Neuronal stem cell (in vitro differentiated cells): ENCODE results near the gene NCF4.

Experiments used
- DNase-seq: peaks from one replicate; pipeline ENCODE4 v3.0.0-alpha.2; 2013; ENCODE audit warnings: low spot score
- H2AFZ ChIP-seq: one replicate; pipeline ENCODE4 v1.6.1; 2013; ENCODE audit warnings: mild to moderate bottlenecking, low read length, inconsistent platforms
- H2AK5ac ChIP-seq: 2 replicates; pipeline ENCODE4 v1.6.1; 2013; ENCODE audit warnings: low read depth, mild to moderate bottlenecking, inconsistent platforms, low read length, moderate library complexity, mixed read lengths
- H2BK120ac ChIP-seq: 2 replicates; pipeline ENCODE4 v1.6.1; 2013; ENCODE audit warnings: low read depth, mild to moderate bottlenecking, inconsistent platforms, low read length, moderate library complexity, mixed read lengths
- H2BK12ac ChIP-seq: one replicate; pipeline ENCODE4 v1.6.1; 2013; ENCODE audit warnings: low read length, inconsistent platforms
- H2BK15ac ChIP-seq: 2 replicates; pipeline ENCODE4 v1.6.1; 2013; ENCODE audit warnings: mild to moderate bottlenecking, low read length, inconsistent platforms, mixed read lengths
- H2BK5ac ChIP-seq: one replicate; pipeline ENCODE4 v1.6.1; 2013; ENCODE audit warnings: inconsistent platforms, mild to moderate bottlenecking, low read length, moderate library complexity
- H3K14ac ChIP-seq: one replicate; pipeline ENCODE4 v1.6.1; 2013; ENCODE audit warnings: low read length, inconsistent platforms
- H3K18ac ChIP-seq: 2 replicates; pipeline ENCODE4 v1.6.1; 2013; ENCODE audit warnings: low read length, inconsistent platforms
- H3K23ac ChIP-seq: 2 replicates; pipeline ENCODE4 v1.6.1; 2013; ENCODE audit warnings: low read depth, mild to moderate bottlenecking, mixed read lengths, low read length, inconsistent platforms; ENCODE audit not compliant: poor library complexity
- H3K27ac ChIP-seq: replicated peaks from 3 replicates; pipeline ENCODE4 v1.5.1; 2013; ENCODE audit warnings: low read length, inconsistent platforms
- H3K27me3 ChIP-seq, 3 experiments: 2 replicates each; pipeline ENCODE4 v1.6.1; 2013; ENCODE audit warnings: low read length in 3 of 3, mild to moderate bottlenecking in 2 of 3, inconsistent platforms in 1 of 3, low read depth in 1 of 3, mixed read lengths in 1 of 3, moderate library complexity in 1 of 3; ENCODE audit not compliant: control insufficient read depth in 3 of 3, insufficient read depth in 3 of 3
- H3K36me3 ChIP-seq, 2 donors: replicated peaks in 1 of 2; 2 replicates each; pipeline ENCODE4 v1.6.1; 2013; ENCODE audit warnings: low read length in 2 of 2; ENCODE audit not compliant: control insufficient read depth in 2 of 2, insufficient read depth in 2 of 2
- H3K4ac ChIP-seq: 2 replicates; pipeline ENCODE4 v1.6.1; 2013; ENCODE audit warnings: inconsistent platforms, mild to moderate bottlenecking, low read length, moderate library complexity
- H3K4me1 ChIP-seq, 2 donors: 1 replicate in 1 of 2; 2 replicates in 1 of 2; pipeline ENCODE4 v1.6.1; 2013; ENCODE audit warnings: low read length in 2 of 2, low read depth in 1 of 2; ENCODE audit not compliant: control insufficient read depth in 2 of 2, insufficient read depth in 1 of 2
- H3K4me2 ChIP-seq: one replicate; pipeline ENCODE4 v1.6.1; 2013; ENCODE audit warnings: mild to moderate bottlenecking, low read length, inconsistent platforms; ENCODE audit not compliant: insufficient read depth, poor library complexity, severe bottlenecking
- H3K4me3 ChIP-seq, 2 donors: 2 replicates each; pipeline ENCODE4 v1.5.1; 2013; ENCODE audit warnings: low read length in 2 of 2, mild to moderate bottlenecking in 2 of 2, inconsistent platforms in 1 of 2, moderate library complexity in 1 of 2
- H3K79me1 ChIP-seq: one replicate; pipeline ENCODE4 v1.6.1; 2013; ENCODE audit warnings: low read depth, mild to moderate bottlenecking, inconsistent platforms, low read length, moderate library complexity
- H3K9ac ChIP-seq: one replicate; pipeline ENCODE4 v1.6.1; 2013; ENCODE audit warnings: mild to moderate bottlenecking, low read depth, low read length, inconsistent platforms; ENCODE audit not compliant: poor library complexity
- H3K9me3 ChIP-seq, 2 donors: replicated peaks in 1 of 2; 2 replicates each; pipeline versions ENCODE3 to v1.6.1; 2013; ENCODE audit warnings: low read length in 2 of 2, mild to moderate bottlenecking in 2 of 2, inconsistent platforms in 1 of 2, low read depth in 1 of 2, mixed read lengths in 1 of 2, moderate library complexity in 1 of 2; ENCODE audit not compliant: control insufficient read depth in 2 of 2, insufficient read depth in 1 of 2
- H4K8ac ChIP-seq: one replicate; pipeline ENCODE4 v1.6.1; 2013; ENCODE audit warnings: low read depth, mild to moderate bottlenecking, inconsistent platforms, low read length, moderate library complexity
- H4K91ac ChIP-seq: one replicate; pipeline ENCODE4 v1.6.1; 2013; ENCODE audit warnings: low read length, low read depth, mild to moderate bottlenecking, inconsistent platforms; ENCODE audit not compliant: poor library complexity
- WGBS, 2 donors: extraction: QIAGEN DNeasy Blood & Tissue Kit; methylation state at CpG; one replicate each; pipeline ENCODE4 v1.1.7; 2013; ENCODE audit warnings: missing lambda C conversion rate in 2 of 2, mixed read lengths in 1 of 2; ENCODE audit not compliant: insufficient read length in 2 of 2, insufficient replicate concordance in 1 of 2; ENCODE audit errors: extremely low coverage in 2 of 2; 5-methylcytosine and 5-hydroxymethylcytosine counted together

The NCF4 gene

GRCh38 chr22:36892292-36892691, 31.5 kb downstream of the NCF4 start:
- Histone ChIP-seq H4K91ac (no peak overlapping the region), H3K4me2 (no peak overlapping the region), H2BK120ac (no peak overlapping the region), H4K8ac (no peak overlapping the region), H3K23ac (no peak overlapping the region), H3K79me1 (no peaks in the 10 kb centered on the region), H2BK5ac (no peak overlapping the region), H3K9ac (no peak overlapping the region), H3K4me3 (no peak overlapping the region), H3K27me3 (peaks cover 0 to 21% (median 0%) of the 10 kb centered on the region in 3 experiments), H3K36me3 (no peaks in the 10 kb centered on the region), H2BK15ac (no peak overlapping the region), H3K4ac (no peak overlapping the region), H3K18ac (no peak overlapping the region), H3K14ac (no peak overlapping the region), H3K27ac (no peak overlapping the region), H3K9me3 (no peaks in the 10 kb centered on the region), H2AK5ac (no peak overlapping the region), H3K4me1 (no peaks in the 10 kb centered on the region), H2BK12ac (no peak overlapping the region), H2AFZ (no peak overlapping the region)
- DNase-seq: no peak
- WGBS, 2 donors: no CpG with 5 or more reads among the region's 2 CpGs

DNA sequence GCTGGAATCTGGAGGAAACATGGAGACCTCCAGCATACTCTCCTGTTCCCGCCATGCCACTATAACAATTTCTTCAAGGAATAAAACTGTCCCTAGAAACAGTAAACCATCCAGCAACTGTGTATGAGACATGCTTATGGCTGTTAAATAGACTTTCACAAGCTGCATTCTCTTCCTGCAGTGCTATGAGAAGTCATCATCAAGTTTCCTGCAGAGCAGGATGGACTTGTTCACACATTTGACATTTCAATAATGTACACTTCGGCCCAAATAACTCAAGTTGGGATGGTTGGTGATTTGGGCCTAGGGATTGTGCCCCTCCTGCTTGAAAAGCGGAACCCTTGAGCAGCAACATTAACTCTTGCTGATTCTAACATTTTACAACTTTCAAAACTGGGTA, 32.5 kb downstream of the NCF4 start:
- H3K4me3 ChIP-seq: no peak overlapping the region
- H4K8ac ChIP-seq: no peak overlapping the region
- no peak for DNase-seq
- H3K4me2 ChIP-seq: no peak overlapping the region
- H3K27me3 ChIP-seq: peaks cover 0 to 24% (median 0%) of the 10 kb centered on the region in 3 experiments
- H3K4ac ChIP-seq: no peak overlapping the region
- no peak overlapping the region for H3K27ac ChIP-seq
- no peak overlapping the region for H3K9ac ChIP-seq
- H4K91ac ChIP-seq: no peak overlapping the region
- WGBS, 2 donors: no CpG with 5 or more reads among the region's 3 CpGs
- no peak overlapping the region for H3K23ac ChIP-seq
- H2BK5ac ChIP-seq: no peak overlapping the region
- H2BK12ac ChIP-seq: no peak overlapping the region
- H2BK15ac ChIP-seq: no peak overlapping the region
- H2BK120ac ChIP-seq: no peak overlapping the region
- H3K4me1 ChIP-seq: no peaks in the 10 kb centered on the region
- H3K18ac ChIP-seq: no peak overlapping the region
- no peak overlapping the region for H2AFZ ChIP-seq
- no peak overlapping the region for H2AK5ac ChIP-seq
- no peak overlapping the region for H3K14ac ChIP-seq
- H3K79me1 ChIP-seq: no peaks in the 10 kb centered on the region
- no peaks in the 10 kb centered on the region for H3K36me3 ChIP-seq
- no peaks in the 10 kb centered on the region for H3K9me3 ChIP-seq

- Histone ChIP-seq H4K8ac (no peak overlapping the region), H3K14ac (no peak overlapping the region), H3K18ac (no peak overlapping the region), H2BK12ac (no peak overlapping the region), H3K27ac (no peak overlapping the region), H3K23ac (no peak overlapping the region), H3K4me2 (no peak overlapping the region), H3K36me3 (no peaks in the 10 kb centered on the region), H2BK120ac (no peak overlapping the region), H3K4me1 (no peaks in the 10 kb centered on the region), H4K91ac (no peak overlapping the region), H2BK5ac (no peak overlapping the region), H3K9ac (no peak overlapping the region), H3K9me3 (no peaks in the 10 kb centered on the region), H3K27me3 (peaks cover 0 to 27% (median 0%) of the 10 kb centered on the region in 3 experiments), H3K4ac (no peak overlapping the region), H2AK5ac (no peak overlapping the region), H3K4me3 (no peak overlapping the region), H2BK15ac (no peak overlapping the region), H2AFZ (no peak overlapping the region), H3K79me1 (no peaks in the 10 kb centered on the region)
- no peak for DNase-seq
- WGBS, 2 donors: 100% methylated on average over 1 of the region's 1 CpG; no CpG with 5 or more reads in 1 of the 2 donors
Observed at GRCh38 chr22:36894266-36894665, 33.5 kb downstream of the NCF4 start.

DNA sequence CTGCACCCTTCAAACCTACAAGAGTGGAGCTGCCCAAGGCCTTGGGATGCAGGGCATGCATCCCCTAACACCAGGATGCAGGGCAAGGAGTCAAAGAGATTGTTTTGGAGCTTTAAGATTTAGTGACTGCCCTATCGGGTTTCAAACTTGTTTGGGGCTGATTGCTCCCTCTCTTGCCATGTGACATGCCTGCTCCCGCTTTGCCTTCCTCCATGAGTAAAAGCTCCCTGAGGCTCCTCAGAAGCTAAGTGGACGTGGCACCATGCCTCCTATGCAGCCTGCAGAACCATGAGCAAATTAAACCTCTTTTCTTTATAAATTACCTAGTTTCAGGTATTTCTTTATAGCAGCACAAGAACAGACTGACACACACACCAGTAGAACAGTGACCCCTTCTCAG, 36.8 kb downstream of the NCF4 start:
- WGBS, 2 donors: no CpG with 5 or more reads among the region's 3 CpGs
- no peak overlapping the region for H3K14ac ChIP-seq
- peaks cover 0 to 25% (median 0%) of the 10 kb centered on the region in 3 experiments for H3K27me3 ChIP-seq

More for the DNA sequence above, 36.8 kb downstream of the NCF4 start:
- Histone ChIP-seq H3K9me3 (peaks cover 3 to 5% of the 10 kb centered on the region in 2 donors), H2BK12ac (no peak overlapping the region), H4K8ac (no peak overlapping the region), H3K4me1 (peaks cover 0 to 10% of the 10 kb centered on the region in 2 donors), H3K9ac (no peak overlapping the region), H2BK120ac (no peak overlapping the region), H2AFZ (no peak overlapping the region), H3K4me3 (no peak overlapping the region), H2BK15ac (no peak overlapping the region), H3K23ac (no peak overlapping the region), H2BK5ac (no peak overlapping the region), H3K79me1 (no peaks in the 10 kb centered on the region), H3K36me3 (no peaks in the 10 kb centered on the region), H3K18ac (no peak overlapping the region), H4K91ac (no peak overlapping the region), H3K27ac (no peak overlapping the region), H3K4me2 (no peak overlapping the region), H2AK5ac (no peak overlapping the region), H3K4ac (no peak overlapping the region)
- no peak for DNase-seq
